Gastroesophageal sphincter (tissue), 4 donors: ENCODE results near the gene CCDC57. TPM values are rescaled to one million over a fixed set of nuclear protein-coding genes. Genes with fewer than 3 reads are reported as not detected.

ENCODE experiments used
- ATAC-seq: fragments of 150-250 bp; one replicate; pipeline ENCODE4 v1.9.1; 2016; ENCODE audit warnings: mild to moderate bottlenecking, moderate library complexity
- H3K27ac ChIP-seq, 4 donors: fragments of 200-600 bp; sonication (generic) in 3 of 4; 1 replicate in 3 of 4; 2 replicates in 1 of 4; pipeline ENCODE4 v1.5.1; 2016 to 2019
- H3K27me3 ChIP-seq: fragments of 200-600 bp; sonication (generic); one replicate; pipeline ENCODE4 v1.5.1; 2019
- H3K36me3 ChIP-seq, 2 donors: fragments of 200-600 bp; sonication (generic); one replicate each; pipeline ENCODE4 v1.5.1; 2019; ENCODE audit warnings: control low read depth in 1 of 2
- H3K4me1 ChIP-seq, 3 donors: fragments of 200-600 bp; sonication (generic); 1 replicate in 2 of 3; 2 replicates in 1 of 3; pipeline ENCODE4 v1.5.1; 2016 to 2019; ENCODE audit warnings: control low read depth in 2 of 3
- H3K4me3 ChIP-seq, 2 donors: fragments of 200-600 bp; sonication (generic); one replicate each; pipeline ENCODE4 v1.5.1; 2019; ENCODE audit warnings: mild to moderate bottlenecking in 1 of 2, moderate library complexity in 1 of 2
- H3K9me3 ChIP-seq, 3 donors: fragments of 200-600 bp; sonication (generic); one replicate each; pipeline ENCODE4 v1.5.1; 2017 to 2019; ENCODE audit warnings: control low read depth in 2 of 3
- EP300 ChIP-seq: sonication (generic); formaldehyde crosslinking; IDR thresholded peaks from one replicate; pipeline ENCODE4 v1.6.1; 2017; ENCODE audit warnings: antibody characterized with exemption, mild to moderate bottlenecking
- POLR2A ChIP-seq, 2 donors: fragments of 450-650 bp; IDR thresholded peaks; one replicate each; pipeline ENCODE4 v1.6.1; 2017; ENCODE audit warnings: antibody characterized with exemption in 2 of 2, mild to moderate bottlenecking in 2 of 2, moderate library complexity in 1 of 2
- POLR2AphosphoS5 ChIP-seq: sonication (generic); formaldehyde crosslinking; IDR thresholded peaks from one replicate; pipeline ENCODE4 v1.6.1; 2017; ENCODE audit warnings: antibody characterized with exemption
- WGBS, 2 donors: methylation state at CpG; one replicate each; pipeline ENCODE4 v1.1.5; 2018; ENCODE audit warnings: low coverage in 1 of 2; 5-methylcytosine and 5-hydroxymethylcytosine counted together
- total RNA-seq, 4 donors: library from RNA; depleted of rRNA; stranded (reverse); fragments of >200 nt; gene quantifications; one replicate each; pipeline ENCODE4 v1.1.0, GENCODE V29; 2016
- TF ChIP-seq, protein P1 (sequence below), 4 experiments: fragments of 200-600 bp in 2 of 4; fragments of 450-650 bp in 2 of 4; sonication (generic) in 1 of 4; IDR thresholded peaks; one replicate each; pipeline ENCODE4 v1.5.1; 2017 to 2019; ENCODE audit warnings: antibody characterized with exemption in 4 of 4, mild to moderate bottlenecking in 2 of 4, moderate library complexity in 2 of 4

The CCDC57 gene
- total RNA-seq, 4 donors from 2014 or later = 6.5 to 28.2 (median 16.2) TPM

- peaks cover 0 to 51% (median 9%) of the 10 kb centered on the region in 3 donors for H3K4me1 ChIP-seq
- 90 to 91% methylated on average over 4 to 10 of the region's 28 CpGs for WGBS, 2 donors
- peak overlapping the region in 3 of 4 donors; percentile 2 to 24 (median 10) for H3K27ac ChIP-seq
- peaks cover 0 to 100% of the 10 kb centered on the region in 2 donors for H3K36me3 ChIP-seq
- TF ChIP-seq POLR2A (IDR thresholded peaks at IDR 0.05) (no peak), POLR2AphosphoS5 (no peak), EP300 (no peak)
- TF ChIP-seq, protein P1, sequence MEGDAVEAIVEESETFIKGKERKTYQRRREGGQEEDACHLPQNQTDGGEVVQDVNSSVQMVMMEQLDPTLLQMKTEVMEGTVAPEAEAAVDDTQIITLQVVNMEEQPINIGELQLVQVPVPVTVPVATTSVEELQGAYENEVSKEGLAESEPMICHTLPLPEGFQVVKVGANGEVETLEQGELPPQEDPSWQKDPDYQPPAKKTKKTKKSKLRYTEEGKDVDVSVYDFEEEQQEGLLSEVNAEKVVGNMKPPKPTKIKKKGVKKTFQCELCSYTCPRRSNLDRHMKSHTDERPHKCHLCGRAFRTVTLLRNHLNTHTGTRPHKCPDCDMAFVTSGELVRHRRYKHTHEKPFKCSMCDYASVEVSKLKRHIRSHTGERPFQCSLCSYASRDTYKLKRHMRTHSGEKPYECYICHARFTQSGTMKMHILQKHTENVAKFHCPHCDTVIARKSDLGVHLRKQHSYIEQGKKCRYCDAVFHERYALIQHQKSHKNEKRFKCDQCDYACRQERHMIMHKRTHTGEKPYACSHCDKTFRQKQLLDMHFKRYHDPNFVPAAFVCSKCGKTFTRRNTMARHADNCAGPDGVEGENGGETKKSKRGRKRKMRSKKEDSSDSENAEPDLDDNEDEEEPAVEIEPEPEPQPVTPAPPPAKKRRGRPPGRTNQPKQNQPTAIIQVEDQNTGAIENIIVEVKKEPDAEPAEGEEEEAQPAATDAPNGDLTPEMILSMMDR (IDR thresholded peaks at IDR 0.05) = no peak
- ATAC-seq = no peak
- no peaks in the 10 kb centered on the region for H3K9me3 ChIP-seq
- H3K4me3 ChIP-seq = no peak overlapping the region
- H3K27me3 ChIP-seq = no peaks in the 10 kb centered on the region
These were observed 40.0 kb upstream of the CCDC57 start for GRCh38 chr17:82252511-82253178.

GRCh38 chr17:82250868-82251500 lies 38.3 kb upstream of the CCDC57 start:
- no peaks in the 10 kb centered on the region for H3K9me3 ChIP-seq
- 78 to 100% methylated on average over 10 to 18 of the region's 25 CpGs for WGBS, 2 donors
- H3K27me3 ChIP-seq = no peaks in the 10 kb centered on the region
- peak overlapping the region in 2 of 4 donors; percentile 24 to 33 for H3K27ac ChIP-seq
- no peak for TF ChIP-seq EP300
- no peak for TF ChIP-seq POLR2AphosphoS5
- TF ChIP-seq POLR2A (IDR thresholded peaks at IDR 0.05) = no peak
- TF ChIP-seq, protein P1 (IDR thresholded peaks at IDR 0.05) = no peak
- no peak for ATAC-seq
- H3K36me3 ChIP-seq = peaks cover 0 to 97% of the 10 kb centered on the region in 2 donors
- peaks cover 0 to 51% (median 23%) of the 10 kb centered on the region in 3 donors for H3K4me1 ChIP-seq
- H3K4me3 ChIP-seq = no peak overlapping the region

- Histone ChIP-seq H3K36me3 (peaks cover 0 to 97% of the 10 kb centered on the region in 2 donors), H3K4me3 (no peak overlapping the region), H3K4me1 (peaks cover 0 to 60% (median 24%) of the 10 kb centered on the region in 3 donors), H3K9me3 (no peaks in the 10 kb centered on the region), H3K27ac (peak overlapping the region in 2 of 4 donors; percentile 33 to 35), H3K27me3 (no peaks in the 10 kb centered on the region)
- WGBS, 2 donors = 80 to 82% methylated on average over 3 to 10 of the region's 33 CpGs
- no peak for ATAC-seq
- TF ChIP-seq EP300 (no peak), POLR2AphosphoS5 (no peak), POLR2A (IDR thresholded peaks at IDR 0.05) (no peak)
- TF ChIP-seq, protein P1 (IDR thresholded peaks at IDR 0.05) = no peak
These were observed 37.4 kb upstream of the CCDC57 start for GRCh38 chr17:82249896-82250581.

GRCh38 chr17:82248815-82249674 lies 36.4 kb upstream of the CCDC57 start:
- TF ChIP-seq POLR2AphosphoS5 (no peak), EP300 (no peak), POLR2A (IDR thresholded peaks at IDR 0.05) (no peak)
- TF ChIP-seq, protein P1 (IDR thresholded peaks at IDR 0.05) = no peak
- WGBS, 2 donors = 20 to 81% methylated on average over 1 to 11 of the region's 54 CpGs
- ATAC-seq = no peak
- Histone ChIP-seq H3K4me3 (no peak overlapping the region), H3K27ac (peak overlapping the region in 3 of 4 donors; percentile 35 to 86 (median 83)), H3K27me3 (no peaks in the 10 kb centered on the region), H3K4me1 (peaks cover 0 to 70% (median 24%) of the 10 kb centered on the region in 3 donors), H3K9me3 (no peaks in the 10 kb centered on the region), H3K36me3 (peaks cover 0 to 97% of the 10 kb centered on the region in 2 donors)
